Epidermal melanocyte (primary cell): ENCODE data around the gene RNF227.
"Not testable (repeated sequence)": the region's sequence is repeated elsewhere in the genome, so short reads cannot be mapped to it uniquely, and the experiment has no call there.

ENCODE experiments used
- DNase-seq: peaks from one replicate; pipeline ENCODE4 v3.0.0; 2011; ENCODE audit warnings: low spot score; ENCODE audit not compliant: insufficient read length

The RNF227 gene

GRCh38 chr17:7864995-7865650, 51.0 kb downstream of the RNF227 start:
- no peak for DNase-seq

DNA sequence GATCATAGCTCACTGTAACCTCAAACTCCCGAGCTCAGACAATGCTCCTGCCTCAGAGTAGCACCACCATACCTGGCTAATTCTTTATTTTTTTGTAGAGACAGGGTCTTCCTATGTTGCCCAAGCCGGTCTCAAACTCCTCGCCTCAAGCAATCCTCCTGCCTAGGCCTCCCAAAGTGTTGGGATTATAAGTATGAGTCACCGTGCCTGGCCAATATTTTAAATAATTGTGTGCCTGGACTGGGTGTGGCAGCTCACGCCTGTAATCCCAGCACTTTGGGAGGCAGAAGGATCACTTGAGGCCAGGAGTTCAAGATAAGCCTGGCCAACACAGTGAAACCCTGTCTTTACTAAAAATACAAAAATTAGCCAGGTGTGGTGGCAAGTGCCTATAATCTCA, 51.7 kb downstream of the RNF227 start:
- DNase-seq: not testable (repeated sequence)
